CD4-positive, alpha-beta T cell (primary cell): ENCODE data around the gene APOL2. TPM values are rescaled to one million over a fixed set of nuclear protein-coding genes. Genes with fewer than 3 reads are reported as not detected.
"Not testable (repeated sequence)": the region's sequence is repeated elsewhere in the genome, so short reads cannot be mapped to it uniquely, and the experiment has no call there.

Source experiments
- ATAC-seq: fragments of 200-7000 bp; cut with Tn5 transposase; one replicate; pipeline ENCODE4 v1.10.0; 2022; ENCODE audit warnings: mild to moderate bottlenecking; ENCODE audit not compliant: poor library complexity
- CTCF ChIA-PET: fragments of 350-600 bp; sonication (Branson Sonifier 250); formaldehyde crosslinking; loops from one replicate; lab custom pipeline; 2021; ENCODE audit warnings: antibody characterized with exemption, inconsistent platforms; lab: Charles Lee
- POLR2A ChIA-PET: fragments of 350-600 bp; sonication (Branson Sonifier 250); formaldehyde crosslinking; loops from one replicate; lab custom pipeline; 2021; ENCODE audit warnings: antibody characterized with exemption, inconsistent platforms; lab: Charles Lee
- DNase-seq, 14 experiments: peaks; one replicate each; pipeline ENCODE4 v3.0.0-alpha.2; 2013 to 2020; ENCODE audit warnings: mixed read lengths in 2 of 14
- H3K27ac ChIP-seq, 2 donors: one replicate each; pipeline versions ENCODE4 v1.5.1 to v1.7.0; 2013; ENCODE audit warnings: low read length in 2 of 2, low read depth in 1 of 2, mild to moderate bottlenecking in 1 of 2
- H3K27me3 ChIP-seq, 2 experiments: 1 replicate in 1 of 2; 2 replicates in 1 of 2; pipeline versions ENCODE4 v1.6.1 to v1.7.0; 2013; ENCODE audit warnings: low read length in 2 of 2, control low read depth in 1 of 2, mild to moderate bottlenecking in 1 of 2, moderate library complexity in 1 of 2; ENCODE audit not compliant: insufficient read depth in 2 of 2, control insufficient read depth in 1 of 2
- H3K36me3 ChIP-seq: one replicate; pipeline ENCODE4 v1.6.1; 2013; ENCODE audit warnings: low read length, control low read depth; ENCODE audit not compliant: insufficient read depth
- H3K4me1 ChIP-seq: one replicate; pipeline ENCODE4 v1.6.1; 2013; ENCODE audit warnings: low read length, control low read depth; ENCODE audit not compliant: insufficient read depth
- H3K4me3 ChIP-seq: one replicate; pipeline ENCODE4 v1.5.1; 2013; ENCODE audit warnings: mild to moderate bottlenecking, low read length, moderate library complexity
- H3K9me3 ChIP-seq, 2 experiments: 1 replicate in 1 of 2; 2 replicates in 1 of 2; pipeline versions ENCODE4 v1.6.1 to v1.7.0; 2013; ENCODE audit warnings: low read length in 2 of 2, mild to moderate bottlenecking in 2 of 2, control low read depth in 1 of 2, moderate library complexity in 1 of 2; ENCODE audit not compliant: control insufficient read depth in 1 of 2, insufficient read depth in 1 of 2
- H3K27ac Mint-ChIP-seq: one replicate; pipeline ENCODE4 v1.8.0; 2020; ENCODE audit warnings: mixed read lengths
- H3K27me3 Mint-ChIP-seq: one replicate; pipeline ENCODE4 v1.8.0; 2021; ENCODE audit warnings: mixed read lengths
- H3K36me3 Mint-ChIP-seq: one replicate; pipeline ENCODE4 v1.8.0; 2021; ENCODE audit warnings: low read depth, mixed read lengths
- H3K4me1 Mint-ChIP-seq: one replicate; pipeline ENCODE4 v1.8.0; 2021; ENCODE audit warnings: low read depth, mixed read lengths
- H3K4me3 Mint-ChIP-seq: one replicate; pipeline ENCODE4 v1.8.0; 2020; ENCODE audit warnings: mild to moderate bottlenecking, mixed read lengths
- H3K9me3 Mint-ChIP-seq: one replicate; pipeline ENCODE4 v1.8.0; 2020; ENCODE audit warnings: mixed read lengths
- CTCF ChIP-seq: fragments of 200-600 bp; IDR thresholded peaks from one replicate; pipeline ENCODE4 v1.8.0; 2022; ENCODE audit warnings: antibody characterized with exemption, mild to moderate bottlenecking
- intact Hi-C, 2 experiments: fragments of 100-400 bp; cut with DNase I in 1 of 2; cut with micrococcal nuclease in 1 of 2; formaldehyde crosslinking; loops; one replicate each; pipeline versions ENCODE4 v1.15.1 to v1.9.0; 2023 to 2025; cut with DNase I, micrococcal nuclease
- total RNA-seq, 174 experiments: library from RNA in 2 of 174; stranded (reverse) in 2 of 174; gene quantifications; one replicate each; pipeline ENCODE4 v1.2.3 and lab custom pipeline; 2021 to 2026

The APOL2 gene
- total RNA-seq, 2 experiments from 2014 or later: 17.8 to 21.8 TPM

GRCh38 chr22:36191106-36191836 is 48.1 kb downstream of the APOL2 start:
- TF ChIP-seq CTCF: no peak
- no peaks in the 10 kb centered on the region for H3K4me1 Mint-ChIP-seq
- no peak overlapping the region for H3K27ac ChIP-seq
- ATAC-seq (no peak), DNase-seq (no peak)
- no peak overlapping the region for H3K27ac Mint-ChIP-seq
- no peaks in the 10 kb centered on the region for H3K9me3 ChIP-seq
- H3K36me3 ChIP-seq: no peaks in the 10 kb centered on the region
- H3K4me3 ChIP-seq: no peak overlapping the region
- H3K27me3 Mint-ChIP-seq: peaks cover 6% of the 10 kb centered on the region
- no peaks in the 10 kb centered on the region for H3K4me1 ChIP-seq
- H3K9me3 Mint-ChIP-seq: no peaks in the 10 kb centered on the region
- ChIA-PET CTCF (no interaction called here), POLR2A (no interaction called here)
- intact Hi-C loops: loop anchor here in 1 of 2 experiments (10.0 kb wide), 1 partner anchor 84 kb away; no protein-coding TSS in a partner anchor
- H3K4me3 Mint-ChIP-seq: no peak overlapping the region
- peaks cover 0 to 2% of the 10 kb centered on the region in 2 experiments for H3K27me3 ChIP-seq
- no peaks in the 10 kb centered on the region for H3K36me3 Mint-ChIP-seq

DNA sequence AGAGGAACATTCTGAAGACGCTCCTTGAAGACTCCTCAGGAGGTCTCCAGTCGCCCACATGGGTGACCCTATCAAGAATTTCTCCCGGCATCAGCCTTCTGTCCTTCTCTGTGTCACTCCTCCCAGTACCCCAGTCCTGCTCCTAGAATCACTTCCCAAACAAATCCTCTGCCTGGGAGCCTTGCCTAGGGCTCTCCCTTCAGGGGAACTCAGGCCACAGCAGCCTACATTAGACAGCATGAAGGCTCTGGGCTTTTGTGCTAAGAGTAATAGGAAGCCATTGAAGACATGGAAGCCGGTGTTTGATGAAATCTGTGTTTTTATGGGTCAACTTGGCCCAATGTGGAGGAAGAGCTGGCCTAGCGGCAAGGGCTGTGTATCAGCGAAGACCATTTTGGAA is 51.5 kb downstream of the APOL2 start:
- intact Hi-C loops, DNase-seq, H3K9me3 Mint-ChIP-seq: not testable (repeated sequence)

GRCh38 chr22:36185828-36186624 is 53.3 kb downstream of the APOL2 start:
- Mint-ChIP-seq H3K4me1 (no peaks in the 10 kb centered on the region), H3K9me3 (no peaks in the 10 kb centered on the region), H3K36me3 (no peaks in the 10 kb centered on the region), H3K4me3 (no peak overlapping the region), H3K27ac (no peak overlapping the region), H3K27me3 (no peaks in the 10 kb centered on the region)
- Histone ChIP-seq H3K27ac (no peak overlapping the region), H3K4me3 (no peak overlapping the region), H3K27me3 (peaks cover 0 to 4% of the 10 kb centered on the region in 2 experiments), H3K9me3 (no peaks in the 10 kb centered on the region), H3K36me3 (no peaks in the 10 kb centered on the region), H3K4me1 (no peaks in the 10 kb centered on the region)
- intact Hi-C loops: no loop called here
- ChIA-PET POLR2A (interaction anchor here (0.6 kb wide), 1 partner anchor 128 kb away, joined by 4 read pairs; no protein-coding TSS in a partner anchor), CTCF (interaction anchor here (0.9 kb wide), 1 partner anchor 28 kb away, joined by 4 read pairs; no protein-coding TSS in a partner anchor)
- no peak for ATAC-seq
- TF ChIP-seq CTCF: no peak
- no peak for DNase-seq

More for the DNA sequence above, 51.5 kb downstream of the APOL2 start:
- H3K4me3 ChIP-seq, H3K4me1 Mint-ChIP-seq, H3K4me1 ChIP-seq, H3K27me3 ChIP-seq, H3K27ac ChIP-seq, H3K27me3 Mint-ChIP-seq, H3K4me3 Mint-ChIP-seq, POLR2A ChIA-PET, CTCF ChIA-PET, H3K36me3 Mint-ChIP-seq, ATAC-seq, H3K36me3 ChIP-seq, H3K27ac Mint-ChIP-seq, H3K9me3 ChIP-seq: not testable (repeated sequence)
